GM12878 (cell line): Measurements from ENCODE around the gene CCDC88C. TPM values are rescaled to one million over a fixed set of nuclear protein-coding genes. Genes with fewer than 3 reads are reported as not detected.

Source experiments
- ASH2L ChIP-seq: fragments of 300-600, 200-600 bp; sonication (generic); IDR thresholded peaks from 2 replicates; pipeline ENCODE4 v1.6.1; 2017; ENCODE audit warnings: low read depth, mild to moderate bottlenecking, borderline replicate concordance
- CHD2 ChIP-seq: IDR thresholded peaks from 2 replicates; pipeline ENCODE4 v1.6.1; 2011; ENCODE audit warnings: low read depth, low read length, improper control_type of control experiment, borderline replicate concordance
- CREM ChIP-seq: IDR thresholded peaks from 2 replicates; pipeline ENCODE4 v1.6.1; 2014; ENCODE audit warnings: antibody characterized with exemption, low read depth
- EGR1 ChIP-seq, 2 experiments: IDR thresholded peaks; 1 replicate in 1 of 2; 2 replicates in 1 of 2; pipeline ENCODE4 v1.6.1; 2011 to 2012; ENCODE audit warnings: low read depth in 2 of 2, low read length in 2 of 2, borderline replicate concordance in 1 of 2, mild to moderate bottlenecking in 1 of 2, moderate library complexity in 1 of 2
- EZH2 ChIP-seq: IDR thresholded peaks from 2 replicates; pipeline ENCODE4 v1.6.1; 2012; ENCODE audit warnings: low read depth, mild to moderate bottlenecking, control low read depth, inconsistent platforms, low read length, borderline replicate concordance; ENCODE audit not compliant: control insufficient read depth
- IKZF1 ChIP-seq: fragments of 450-650 bp; conservative IDR thresholded peaks from 2 replicates; pipeline ENCODE4 v1.6.1; 2017; ENCODE audit warnings: antibody characterized with exemption, mild to moderate bottlenecking
- KDM1A ChIP-seq: fragments of 200-600 bp; sonication (generic); IDR thresholded peaks from 2 replicates; pipeline ENCODE4 v1.6.1; 2016; ENCODE audit warnings: borderline replicate concordance
- LARP7 ChIP-seq: fragments of 450-650 bp; IDR thresholded peaks from 2 replicates; pipeline ENCODE4 v1.6.1; 2017; ENCODE audit warnings: mild to moderate bottlenecking
- MLLT1 ChIP-seq: fragments of 450-650 bp; IDR thresholded peaks from 2 replicates; pipeline ENCODE4 v1.6.1; 2016; ENCODE audit warnings: mild to moderate bottlenecking
- MTA2 ChIP-seq: fragments of 450-650 bp; IDR thresholded peaks from 2 replicates; pipeline ENCODE4 v1.6.1; 2016; ENCODE audit warnings: low read depth, mild to moderate bottlenecking, moderate library complexity
- NBN ChIP-seq: fragments of 450-650 bp; IDR thresholded peaks from 2 replicates; pipeline ENCODE4 v1.6.1; 2016
- NFYB ChIP-seq: IDR thresholded peaks from 2 replicates; pipeline ENCODE4 v1.6.1; 2011; ENCODE audit warnings: low read depth, mild to moderate bottlenecking, low read length, improper control_type of control experiment, moderate library complexity; ENCODE audit not compliant: insufficient read depth
- NRF1 ChIP-seq: conservative IDR thresholded peaks from 2 replicates; pipeline ENCODE4 v1.6.1; 2011; ENCODE audit warnings: mild to moderate bottlenecking, low read depth, low read length, improper control_type of control experiment
- PAX5 ChIP-seq: IDR thresholded peaks from 2 replicates; pipeline ENCODE4 v1.6.1; 2011; ENCODE audit warnings: low read depth, low read length, borderline replicate concordance
- PKNOX1 ChIP-seq: fragments of 450-650 bp; IDR thresholded peaks from 2 replicates; pipeline ENCODE4 v1.6.1; 2016; ENCODE audit warnings: mild to moderate bottlenecking
- POLR2AphosphoS2 ChIP-seq: IDR thresholded peaks from 2 replicates; pipeline ENCODE4 v1.6.1; 2011; ENCODE audit warnings: low read depth, mild to moderate bottlenecking, low read length, improper control_type of control experiment, moderate library complexity
- RFX5 ChIP-seq: IDR thresholded peaks from 2 replicates; pipeline ENCODE4 v1.6.1; 2011; ENCODE audit warnings: low read depth, low read length, improper control_type of control experiment
- SMC3 ChIP-seq: IDR thresholded peaks from 2 replicates; pipeline ENCODE4 v1.6.1; 2011; ENCODE audit warnings: low read length, improper control_type of control experiment, borderline replicate concordance
- SREBF1 ChIP-seq: IDR thresholded peaks from 2 replicates; pipeline ENCODE4 v1.6.1; 2012; ENCODE audit warnings: mild to moderate bottlenecking, low read length
- SREBF2 ChIP-seq: IDR thresholded peaks from 2 replicates; pipeline ENCODE4 v1.6.1; 2012; ENCODE audit warnings: mild to moderate bottlenecking, low read length
- SUZ12 ChIP-seq: fragments of 200-600 bp; sonication (generic); IDR thresholded peaks from one replicate; pipeline ENCODE4 v1.6.1; 2018; ENCODE audit warnings: antibody characterized with exemption, mild to moderate bottlenecking; ENCODE audit not compliant: unreplicated experiment
- USF1 ChIP-seq: IDR thresholded peaks from 2 replicates; pipeline ENCODE4 v1.6.1; 2011; ENCODE audit warnings: borderline replicate concordance, low read depth, mild to moderate bottlenecking, moderate library complexity, mixed read lengths, low read length; ENCODE audit not compliant: insufficient read depth; ENCODE audit errors: extremely low read length
- ZBTB40 ChIP-seq: fragments of 450-650 bp; IDR thresholded peaks from 2 replicates; pipeline ENCODE4 v1.6.1; 2016; ENCODE audit warnings: mild to moderate bottlenecking, moderate library complexity, borderline replicate concordance
- ZZZ3 ChIP-seq: IDR thresholded peaks from 2 replicates; pipeline ENCODE4 v1.6.1; 2011; ENCODE audit warnings: low read depth; ENCODE audit not compliant: control insufficient read depth, insufficient read length
- polyA plus RNA-seq, 11 experiments: library from polyadenylated mRNA; depleted of rRNA in 4 of 11; unstranded in 6 of 11; stranded (reverse) in 5 of 11; fragments of >200 nt; fragmentation: Nextera tagmentation in 4 of 11; fragmentation: Illumina TruSeq in 1 of 11; extraction: Ambion mirVana in 4 of 11; extraction: Trizol in 1 of 11; gene quantifications; 1 replicate in 1 of 11; 2 replicates in 10 of 11; pipeline versions ENCODE4 v1.2.1 to v1.2.3, GENCODE V29; 2011 to 2016; ENCODE audit warnings: inconsistent platforms in 2 of 11, missing spikeins in 2 of 11, low read depth in 1 of 11
- total RNA-seq, 4 experiments: library from RNA; depleted of rRNA in 3 of 4; stranded (reverse); fragments of >200 nt in 3 of 4; fragmentation: Illumina TruSeq in 1 of 4; extraction: Trizol in 1 of 4; gene quantifications; 2 replicates each; pipeline versions ENCODE4 v1.2.1 to v1.2.3, GENCODE V29; 2013 to 2021

CCDC88C gene
- total and polyA plus RNA-seq, 10 of the 15 experiments (the other 5 are each of a cell fraction or from before 2014, with no cell fraction given): 4.0 to 79.6 (median 36.6) TPM

- peak in 1 of 2 experiments; percentile 27; a peak in 1 of 3 replicates for TF ChIP-seq EGR1 (IDR thresholded peaks at IDR 0.05; ENCODE audit: borderline replicate concordance in 1 of 2, low read depth in 2 of 2, low read length in 2 of 2)
- TF ChIP-seq IKZF1: no peak
- no peak for TF ChIP-seq ZBTB40
- TF ChIP-seq NBN: peak; percentile 89
- TF ChIP-seq ZZZ3: no peak
- no peak for TF ChIP-seq ASH2L
- TF ChIP-seq MLLT1: peak; percentile 42; the same call in 1 of the 2 replicates
- no peak for TF ChIP-seq RFX5
- TF ChIP-seq KDM1A: no peak
- no peak for TF ChIP-seq MTA2
- TF ChIP-seq LARP7: no peak; the same call in 1 of the 2 replicates
- no peak for TF ChIP-seq EZH2
- TF ChIP-seq SREBF1: no peak
- 0 out of 2 replicates have a peak, but pooled peaks have one; percentile 6 for TF ChIP-seq CREM
- TF ChIP-seq CHD2: 0 out of 2 replicates have a peak, but pooled peaks have one; percentile 44
- no peak for TF ChIP-seq PKNOX1
- TF ChIP-seq SUZ12: no peak
- TF ChIP-seq SMC3: peak; percentile 90
- TF ChIP-seq POLR2AphosphoS2: no peak
- TF ChIP-seq NFYB: no peak
- no peak for TF ChIP-seq SREBF2
- no peak for TF ChIP-seq PAX5
- TF ChIP-seq USF1: no peak
- TF ChIP-seq NRF1: no peak
These were observed 895 bp upstream of the CCDC88C start (continued) for GRCh38 chr14:91418387-91419043.
